CD4-positive, alpha-beta T cell treated with Interferon gamma for 1 hour (primary cell): Measurements from ENCODE around the gene PXYLP1.

Experiments used
- DNase-seq: peaks from one replicate; pipeline ENCODE4 v3.0.0-alpha.2; 2020

The PXYLP1 gene

DNA sequence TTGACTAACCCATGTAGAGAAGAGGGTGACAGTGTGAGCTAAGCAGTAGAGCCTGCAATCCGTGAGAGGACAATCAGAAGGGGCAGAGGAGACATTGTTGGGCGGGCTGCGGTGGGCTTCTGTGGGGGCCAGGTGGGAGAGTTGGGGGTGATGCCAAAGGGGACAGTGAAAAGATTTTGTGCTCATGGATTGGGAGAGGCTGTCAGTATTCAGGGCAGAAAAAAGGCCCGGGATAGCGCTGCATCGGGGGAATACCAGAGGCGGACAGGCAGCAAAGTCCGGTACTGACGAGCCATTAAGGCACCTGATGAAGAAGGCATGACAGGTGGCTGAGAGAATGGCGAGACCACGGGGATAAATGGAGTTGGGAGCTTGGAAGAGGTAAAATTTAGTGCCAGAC lies 1.3 kb upstream of the PXYLP1 start:
- DNase-seq, result no peak

DNA sequence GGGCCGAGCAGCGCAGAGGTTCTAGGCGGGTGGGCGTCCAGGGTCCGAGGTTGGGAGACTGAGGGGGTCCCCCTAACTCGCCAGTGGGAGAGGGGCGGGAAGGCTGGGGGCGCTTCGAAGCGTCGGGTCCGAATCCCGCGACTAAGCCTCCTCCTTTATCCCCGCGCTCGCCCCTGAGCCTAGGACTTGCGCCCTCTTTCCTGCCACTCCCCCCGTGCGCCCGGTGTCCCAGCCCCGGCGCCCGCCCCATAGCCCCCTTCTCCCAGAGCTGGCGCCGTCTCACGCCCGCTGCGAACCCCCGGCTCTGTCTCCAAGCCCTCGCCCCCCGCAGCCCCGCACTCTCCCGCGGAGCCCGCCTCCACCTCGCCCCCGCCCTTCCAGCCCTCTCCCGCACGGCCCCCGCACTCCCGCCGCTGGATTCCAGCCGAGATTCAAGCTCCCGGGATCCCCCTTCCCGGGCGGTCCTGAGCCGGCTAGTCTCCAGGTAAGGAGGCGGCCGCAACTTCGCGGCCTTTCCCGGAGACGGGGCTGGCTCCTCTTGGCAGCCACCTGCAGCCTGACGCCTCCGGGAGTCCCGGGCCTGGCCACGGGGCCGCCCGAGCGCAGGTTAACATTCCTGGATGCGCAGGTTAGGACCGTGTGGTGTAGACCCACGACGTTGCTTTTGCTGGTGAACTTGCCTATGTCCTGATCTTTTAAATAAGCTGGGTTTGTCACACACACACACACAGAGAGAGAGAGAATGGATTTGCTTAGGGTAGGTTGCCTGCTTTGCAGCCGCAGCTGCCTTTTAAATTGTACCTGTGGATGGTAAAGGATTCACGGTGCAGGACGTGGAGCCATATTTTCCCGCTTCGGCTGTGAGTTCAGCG lies 563 bp downstream of the PXYLP1 start:
- DNase-seq, result no peak

GRCh38 chr3:141233457-141234161 lies 2.0 kb downstream of the PXYLP1 start:
- DNase-seq, result no peak

DNA sequence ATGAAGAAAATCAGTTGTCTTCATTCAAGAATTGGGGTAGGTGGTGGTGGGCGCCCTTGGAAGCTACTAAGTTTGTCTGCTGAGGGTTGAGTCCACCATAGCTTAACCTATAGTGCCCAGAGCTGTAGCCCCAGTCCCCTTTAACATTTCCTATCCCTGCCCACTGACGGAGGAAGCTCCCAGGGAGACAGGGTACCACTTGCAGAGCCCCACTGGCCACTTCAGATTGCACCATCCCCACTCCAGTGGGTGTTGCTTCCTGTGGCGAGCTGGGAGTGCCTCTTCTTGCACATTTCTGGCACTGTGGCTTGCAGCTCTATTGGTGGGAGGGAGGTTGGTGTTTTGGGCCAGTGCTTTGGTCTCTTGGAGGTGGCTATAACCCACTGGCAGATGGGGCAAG lies 2.7 kb downstream of the PXYLP1 start:
- DNase-seq, result peak; percentile 13

- no peak for DNase-seq
These were observed 4.1 kb downstream of the PXYLP1 start for GRCh38 chr3:141235661-141236171.

DNA sequence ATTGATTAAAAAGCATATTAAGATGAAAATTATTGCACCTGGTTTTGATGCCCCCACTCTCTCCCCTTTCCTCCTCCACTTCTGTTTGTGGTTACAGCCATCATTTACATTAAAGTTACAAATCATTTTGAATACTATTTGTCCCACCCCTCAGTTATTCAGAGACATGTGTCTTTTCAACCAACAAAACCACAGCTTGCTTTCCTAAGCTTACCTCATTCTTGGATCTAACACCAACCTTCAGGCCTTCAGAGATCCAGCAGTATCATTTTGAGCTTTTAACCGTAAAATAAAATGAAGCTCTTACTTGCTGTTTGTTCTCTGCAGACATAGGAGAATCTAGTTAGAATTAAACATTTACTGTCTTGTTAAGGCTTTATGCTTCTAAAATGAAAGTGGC lies 4.7 kb downstream of the PXYLP1 start:
- DNase-seq, result no peak

- no peak for DNase-seq
These were observed 6.3 kb downstream of the PXYLP1 start for GRCh38 chr3:141237701-141238521.

GRCh38 chr3:141239511-141240281 lies 8.1 kb downstream of the PXYLP1 start:
- no peak for DNase-seq

DNA sequence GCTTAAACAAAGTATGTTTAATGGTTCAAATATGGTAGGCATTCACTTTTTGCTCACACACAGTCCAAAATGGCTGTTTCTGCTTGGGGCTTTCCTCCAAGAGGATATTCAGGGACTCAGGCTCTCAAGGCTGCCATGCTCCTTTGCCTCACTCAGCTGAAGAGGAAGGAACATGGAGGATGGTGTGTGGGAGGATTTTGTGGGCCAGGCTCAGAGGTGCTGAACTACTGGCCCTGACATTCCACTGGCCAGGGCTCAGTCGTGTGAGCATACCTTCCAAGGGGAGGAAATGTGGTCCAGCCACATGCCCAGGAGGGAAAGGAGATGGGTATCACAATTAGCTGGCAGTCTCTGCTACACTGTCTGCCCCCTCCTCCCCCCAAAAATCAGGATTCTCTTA lies 8.7 kb downstream of the PXYLP1 start:
- DNase-seq, result no peak

DNA sequence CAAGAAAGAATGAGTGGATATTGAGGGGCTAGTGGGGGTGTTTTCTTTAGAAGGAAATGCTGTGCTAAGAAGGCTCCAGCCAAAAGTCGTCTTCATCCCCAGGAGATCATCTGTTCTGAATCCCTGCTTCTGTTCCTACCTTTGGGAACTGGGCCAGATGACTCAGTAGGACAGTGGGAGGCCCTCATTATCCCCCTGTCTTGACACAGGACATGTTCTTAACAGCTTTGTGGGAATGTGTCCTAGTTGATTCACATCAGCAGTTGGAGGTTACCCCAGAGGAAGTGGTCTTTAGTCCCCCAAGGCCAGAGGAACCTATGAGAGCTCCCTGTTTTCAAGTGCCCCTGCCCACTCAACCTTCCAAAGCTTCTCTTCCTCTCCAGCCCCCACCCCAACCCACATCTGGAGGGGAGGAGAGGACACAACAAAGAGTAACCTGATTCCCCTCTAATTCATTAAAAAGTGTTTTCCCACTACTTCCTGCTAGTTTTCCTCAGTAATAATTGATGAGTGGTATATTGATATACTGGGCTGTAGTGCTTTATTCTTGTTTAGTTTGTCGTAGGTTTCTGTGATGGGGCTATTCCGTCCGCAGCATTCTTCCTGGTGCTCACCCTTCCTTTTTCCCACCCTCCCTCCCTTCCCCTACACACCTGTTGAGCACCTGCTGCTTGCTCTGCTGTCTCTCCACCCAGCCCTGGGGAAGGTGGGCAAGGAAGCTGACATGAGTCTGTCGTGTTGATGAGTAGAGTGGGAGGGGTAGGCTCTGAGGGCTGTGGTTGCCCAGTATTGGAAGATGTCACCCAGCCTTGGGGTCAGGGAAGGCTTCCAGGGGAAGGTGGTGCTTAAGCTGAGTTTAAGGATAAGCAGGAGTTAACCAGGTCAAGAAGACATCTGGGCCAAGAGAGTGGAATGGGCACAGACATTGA lies 9.3 kb downstream of the PXYLP1 start:
- DNase-seq, result no peak

- no peak for DNase-seq
These were observed 10.2 kb downstream of the PXYLP1 start for GRCh38 chr3:141241616-141242376.

- no peak for DNase-seq
These were observed 10.9 kb downstream of the PXYLP1 start for GRCh38 chr3:141242377-141243092.

DNA sequence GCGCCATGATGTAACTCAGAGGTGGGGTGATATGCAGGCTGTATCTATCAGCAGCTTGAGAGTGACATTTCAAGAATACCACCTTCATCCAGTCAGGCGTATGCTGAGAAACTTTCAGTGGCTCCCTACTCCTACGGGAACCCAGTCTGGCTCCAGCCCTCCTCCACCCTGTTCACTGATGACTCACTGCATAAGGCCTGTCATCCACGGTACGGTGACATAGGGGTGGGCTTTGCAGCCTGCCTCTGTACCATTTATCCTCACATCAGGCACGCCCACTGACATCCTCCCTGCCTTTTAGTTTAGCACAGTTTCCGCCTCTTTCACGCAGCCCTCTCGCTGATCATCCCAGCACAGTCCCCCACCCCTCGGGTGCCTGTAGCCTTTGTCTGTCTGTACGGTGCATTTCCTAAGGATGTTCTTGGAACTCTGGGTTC lies 11.7 kb downstream of the PXYLP1 start:
- peak; percentile 56 for DNase-seq

- no peak for DNase-seq
These were observed 14.8 kb downstream of the PXYLP1 start for GRCh38 chr3:141246224-141246957.

DNA sequence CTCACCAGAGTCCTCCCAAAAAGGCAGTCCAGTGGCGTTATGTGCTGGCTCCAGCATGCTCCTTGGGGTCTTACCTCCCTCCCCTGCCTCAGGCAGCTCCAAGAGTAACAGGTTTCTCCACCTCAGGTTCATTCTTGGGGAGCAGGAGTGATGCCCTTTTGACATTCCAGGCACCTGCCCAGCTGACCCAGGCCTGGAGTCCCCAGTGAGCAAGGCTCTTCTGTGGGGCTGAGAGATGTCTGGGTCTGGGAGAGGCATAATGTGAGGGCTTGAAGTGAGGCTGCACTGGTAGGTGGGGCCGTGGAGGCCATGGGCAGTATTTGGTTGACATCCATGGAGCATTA lies 15.3 kb downstream of the PXYLP1 start:
- no peak for DNase-seq

DNA sequence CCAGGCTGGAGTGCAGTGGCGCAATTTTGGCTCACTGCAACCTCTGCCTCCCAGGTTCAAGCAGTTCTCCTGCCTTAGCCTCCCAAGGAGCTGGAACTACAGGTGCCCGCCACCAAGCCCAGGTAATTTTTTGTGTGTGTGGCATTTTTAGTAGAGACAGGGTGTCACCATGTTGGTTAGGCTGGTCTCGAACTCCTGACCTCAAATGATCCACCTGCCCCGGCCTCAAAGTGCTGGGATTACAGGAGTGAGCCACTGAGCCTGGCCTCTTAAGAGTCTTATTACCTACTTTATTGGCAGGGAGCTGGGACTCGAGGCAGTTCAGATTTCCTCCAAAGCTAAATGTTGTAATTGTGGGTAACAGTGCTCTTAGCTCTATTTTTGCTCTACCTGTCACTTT lies 16.4 kb downstream of the PXYLP1 start:
- no peak for DNase-seq

DNA sequence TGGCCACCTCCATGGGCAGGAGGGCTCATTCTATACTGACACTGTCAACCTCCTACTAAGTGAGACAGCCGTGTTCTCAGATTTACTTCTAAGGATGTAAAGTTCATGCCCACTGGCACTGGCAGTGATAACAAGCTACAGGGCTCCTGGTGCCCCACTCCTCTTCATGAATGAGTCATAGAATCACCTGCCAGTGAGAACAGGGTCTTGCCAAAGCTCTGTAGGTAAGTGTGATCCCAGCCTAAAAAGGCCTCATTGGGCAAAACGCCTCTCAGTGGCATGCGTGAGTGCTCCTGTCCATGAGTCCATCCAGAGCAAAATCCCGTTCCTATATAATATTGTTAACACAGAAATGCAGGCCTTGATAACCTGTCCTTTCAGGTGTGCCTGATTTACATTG lies 17.4 kb downstream of the PXYLP1 start:
- no peak for DNase-seq

DNA sequence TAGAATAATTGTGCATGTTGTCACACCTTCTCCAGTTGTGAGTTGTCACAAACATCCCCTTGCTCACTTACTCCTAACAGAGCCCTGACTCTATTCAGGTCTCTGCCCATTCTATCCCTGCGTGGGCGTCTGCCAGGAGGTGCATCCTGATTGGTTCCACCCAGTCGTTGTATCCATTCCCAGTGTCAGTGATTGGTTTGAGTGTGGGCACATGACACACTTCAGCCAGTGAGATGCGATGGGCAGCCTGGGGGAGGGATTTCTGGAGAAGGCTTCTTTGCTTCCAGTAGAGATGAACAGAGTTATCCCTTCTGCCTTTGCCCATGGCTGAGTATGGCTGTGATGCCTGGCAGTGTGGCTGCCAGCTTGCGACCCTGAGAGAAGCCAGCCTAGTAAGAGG lies 18.7 kb downstream of the PXYLP1 start:
- DNase-seq, result no peak

GRCh38 chr3:141250828-141251227 lies 19.2 kb downstream of the PXYLP1 start:
- no peak for DNase-seq
